Measurements from ENCODE around the gene PPP1R11. TPM values are rescaled to one million over a fixed set of nuclear protein-coding genes. Genes with fewer than 3 reads are reported as not detected.

The PPP1R11 gene
- total RNA-seq, 1 experiment from 2014 or later, result 49.5 TPM

DNA sequence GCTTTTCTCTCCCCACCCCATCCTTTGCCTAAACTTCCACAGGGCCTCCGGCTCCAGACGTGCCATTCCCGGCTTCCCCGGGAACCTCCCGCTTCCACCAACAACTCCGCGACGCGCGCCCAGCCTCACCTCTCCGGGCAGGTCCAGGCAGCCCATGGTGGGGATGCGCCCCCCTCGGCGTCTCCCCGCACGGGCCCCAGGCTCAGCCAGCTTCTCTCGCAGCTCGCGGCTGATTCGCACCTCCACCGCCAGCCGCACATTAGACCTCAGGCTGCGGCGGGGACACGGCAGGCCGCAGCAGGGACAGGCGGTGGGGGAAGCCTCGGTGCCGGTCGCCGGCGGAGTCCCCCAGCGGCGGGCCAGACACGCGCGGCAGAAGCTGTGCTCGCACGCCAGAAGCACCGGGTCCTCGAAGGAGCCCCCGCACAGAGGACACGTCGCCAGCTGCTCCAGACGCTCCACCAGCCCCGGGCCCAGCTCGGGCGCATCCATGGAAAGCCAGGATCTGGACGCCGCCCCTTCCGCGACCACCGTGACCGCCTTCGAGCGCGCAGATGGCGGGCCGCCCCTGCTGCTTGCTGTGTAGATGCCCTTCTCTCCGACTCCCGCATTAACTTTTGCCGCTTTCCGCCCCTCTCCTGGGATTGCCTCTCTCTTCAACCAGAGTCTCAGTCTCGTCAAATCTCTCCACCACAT, 8.2 kb downstream of the PPP1R11 start, which contains the start of gene RNF39:
TSS of gene RNF39 (minus strand) at position 676 of the 696 bp plus-strand sequence. CDS start at position 492, 184 bp downstream.
- Histone ChIP-seq H3K79me2 (ENCODE audit: low read length) (no peaks in the 10 kb centered on the region; the same call in 1 of the 2 replicates), H3K4me2 (ENCODE audit: low read length) (peak within 1 kb of the TSS; percentile 99), H2AFZ (ENCODE audit: low read length) (peak within 1 kb of the TSS; percentile 66), H4K20me1 (ENCODE audit: low read length) (no peaks in the 10 kb centered on the region), H3K27ac (ENCODE audit: low read length) (no peak within 1 kb of the TSS), H3F3A (ENCODE audit: low read length, unreplicated experiment) (no peaks in the 10 kb centered on the region), H3K9me3 (ENCODE audit: low read length) (no peaks in the 10 kb centered on the region), H3K4me3 (ENCODE audit: low read length) (peak within 1 kb of the TSS; percentile 75), H3K27me3 (ENCODE audit: low read length) (0 out of 2 replicates have a peak, but pooled peaks cover 3% of the 10 kb centered on the region), H3K36me3 (ENCODE audit: low read depth, low read length) (no peaks in the 10 kb centered on the region), H3K4me1 (ENCODE audit: insufficient read depth, low read length) (peaks cover 40% of the 10 kb centered on the region), H3K9ac (ENCODE audit: low read length) (no peak within 1 kb of the TSS), H3K9me2 (replicated peaks; ENCODE audit: low read length) (no peaks in the 10 kb centered on the region)
- ATAC-seq, result peak; percentile 17
- no TSS peak for BruUV-seq (replicated peaks)
- POLR2A ChIA-PET (ENCODE audit: unreplicated experiment), result no interaction called here
- intact Hi-C loops (cut with micrococcal nuclease), result loop anchor here (2.0 kb wide), 1 partner anchor 26 kb away; no protein-coding TSS in a partner anchor
- no peak for DNase-seq
- CTCF ChIA-PET, result no interaction called here
- TF ChIP-seq EZH2phosphoT487 (IDR thresholded peaks at IDR 0.05; ENCODE audit: borderline replicate concordance, low read length) (no peak), EZH2 (IDR thresholded peaks at IDR 0.05; ENCODE audit: low read length, unreplicated experiment) (no peak)
- TF ChIP-seq, protein P1, sequence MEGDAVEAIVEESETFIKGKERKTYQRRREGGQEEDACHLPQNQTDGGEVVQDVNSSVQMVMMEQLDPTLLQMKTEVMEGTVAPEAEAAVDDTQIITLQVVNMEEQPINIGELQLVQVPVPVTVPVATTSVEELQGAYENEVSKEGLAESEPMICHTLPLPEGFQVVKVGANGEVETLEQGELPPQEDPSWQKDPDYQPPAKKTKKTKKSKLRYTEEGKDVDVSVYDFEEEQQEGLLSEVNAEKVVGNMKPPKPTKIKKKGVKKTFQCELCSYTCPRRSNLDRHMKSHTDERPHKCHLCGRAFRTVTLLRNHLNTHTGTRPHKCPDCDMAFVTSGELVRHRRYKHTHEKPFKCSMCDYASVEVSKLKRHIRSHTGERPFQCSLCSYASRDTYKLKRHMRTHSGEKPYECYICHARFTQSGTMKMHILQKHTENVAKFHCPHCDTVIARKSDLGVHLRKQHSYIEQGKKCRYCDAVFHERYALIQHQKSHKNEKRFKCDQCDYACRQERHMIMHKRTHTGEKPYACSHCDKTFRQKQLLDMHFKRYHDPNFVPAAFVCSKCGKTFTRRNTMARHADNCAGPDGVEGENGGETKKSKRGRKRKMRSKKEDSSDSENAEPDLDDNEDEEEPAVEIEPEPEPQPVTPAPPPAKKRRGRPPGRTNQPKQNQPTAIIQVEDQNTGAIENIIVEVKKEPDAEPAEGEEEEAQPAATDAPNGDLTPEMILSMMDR (conservative IDR thresholded peaks at IDR 0.05; ENCODE audit: low read depth, low read length), result no peak

DNA sequence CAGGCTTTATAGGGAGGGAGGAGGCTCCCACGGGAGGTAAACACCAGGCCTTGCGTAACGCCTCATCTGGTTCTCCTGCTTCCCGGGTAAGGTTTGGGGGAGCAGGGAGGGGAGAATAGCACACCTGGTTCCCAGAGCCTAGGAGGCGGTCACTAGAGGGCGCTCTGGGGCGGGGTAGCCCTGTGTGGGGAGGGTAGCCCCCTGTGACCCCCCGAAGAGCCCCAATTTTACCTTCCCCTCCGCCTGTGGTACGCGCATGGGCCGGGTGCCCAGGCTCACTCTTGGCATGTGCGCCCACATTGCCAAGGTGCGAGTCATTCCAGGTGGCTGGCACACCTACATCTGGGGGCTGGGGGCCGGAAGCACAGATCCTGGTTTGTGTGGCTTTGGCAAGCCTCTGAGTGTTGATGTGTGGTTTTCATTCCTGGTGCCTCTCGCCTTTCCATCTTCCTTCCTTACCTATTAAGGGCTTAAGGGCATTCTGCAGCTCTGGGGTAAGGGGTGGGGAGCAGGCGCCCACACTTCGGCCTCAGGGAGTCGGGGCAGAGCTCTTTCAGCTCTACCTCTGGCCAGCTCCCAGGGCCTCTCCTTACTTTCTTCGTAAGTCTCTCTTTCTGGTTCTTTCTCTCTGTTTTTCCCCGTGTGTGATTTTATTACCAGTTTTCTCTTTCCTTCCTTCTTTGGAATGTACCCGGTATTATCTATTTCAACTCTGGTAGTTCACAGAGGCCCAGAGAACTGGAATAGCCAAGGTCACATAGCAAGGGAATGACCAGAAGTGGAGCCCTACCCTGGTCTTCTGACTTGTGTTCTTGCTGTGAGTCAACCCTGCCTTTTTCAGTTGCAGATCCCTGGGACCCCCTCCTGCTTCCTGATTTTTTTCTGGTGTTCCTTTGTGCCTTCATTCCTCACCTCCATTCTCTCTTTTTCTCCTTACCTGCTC, 9.1 kb downstream of the PPP1R11 start:
- Histone ChIP-seq H3K9ac (ENCODE audit: low read length) (no peak overlapping the region), H3K9me3 (ENCODE audit: low read length) (no peaks in the 10 kb centered on the region), H3K9me2 (replicated peaks; ENCODE audit: low read length) (no peaks in the 10 kb centered on the region), H3K36me3 (ENCODE audit: low read depth, low read length) (no peaks in the 10 kb centered on the region), H3K4me3 (ENCODE audit: low read length) (peak overlapping the region; percentile 75), H3K27ac (ENCODE audit: low read length) (no peak overlapping the region), H2AFZ (ENCODE audit: low read length) (peak overlapping the region; percentile 66), H3K4me2 (ENCODE audit: low read length) (peak overlapping the region; percentile 99), H3K4me1 (ENCODE audit: insufficient read depth, low read length) (peaks cover 40% of the 10 kb centered on the region), H3K27me3 (ENCODE audit: low read length) (0 out of 2 replicates have a peak, but pooled peaks cover 3% of the 10 kb centered on the region), H3K79me2 (ENCODE audit: low read length) (no peaks in the 10 kb centered on the region; the same call in 1 of the 2 replicates), H3F3A (ENCODE audit: low read length, unreplicated experiment) (no peaks in the 10 kb centered on the region), H4K20me1 (ENCODE audit: low read length) (no peaks in the 10 kb centered on the region)
- TF ChIP-seq EZH2phosphoT487 (IDR thresholded peaks at IDR 0.05; ENCODE audit: borderline replicate concordance, low read length), result peak; percentile 85
- no peak for TF ChIP-seq EZH2 (IDR thresholded peaks at IDR 0.05; ENCODE audit: low read length, unreplicated experiment)
- TF ChIP-seq, protein P1 (conservative IDR thresholded peaks at IDR 0.05; ENCODE audit: low read depth, low read length), result peak; percentile 70
- DNase-seq, result peak; percentile 89
- BruUV-seq (replicated peaks), result TSS peak; percentile 25
- peak; percentile 60 for ATAC-seq
- CTCF ChIA-PET, result interaction anchor here (1.2 kb wide), 1 partner anchor 26 kb away, joined by 3 read pairs; no protein-coding TSS in a partner anchor
- intact Hi-C loops (cut with micrococcal nuclease), result loop anchor here (2.0 kb wide), 1 partner anchor 25 kb away; no protein-coding TSS in a partner anchor
- POLR2A ChIA-PET (ENCODE audit: unreplicated experiment), result no interaction called here

All from PC-3 (cell line).